Vein endothelial cell (primary cell): ENCODE results near the gene CRYGA. TPM values are rescaled to one million over a fixed set of nuclear protein-coding genes. Genes with fewer than 3 reads are reported as not detected.

Experiments
- total RNA-seq: library from RNA; depleted of rRNA; stranded (reverse); fragments of >200 nt; gene quantifications from 2 replicates; pipeline ENCODE4 v1.2.3, GENCODE V29; 2012

The CRYGA gene, protein sequence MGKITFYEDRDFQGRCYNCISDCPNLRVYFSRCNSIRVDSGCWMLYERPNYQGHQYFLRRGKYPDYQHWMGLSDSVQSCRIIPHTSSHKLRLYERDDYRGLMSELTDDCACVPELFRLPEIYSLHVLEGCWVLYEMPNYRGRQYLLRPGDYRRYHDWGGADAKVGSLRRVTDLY
- total RNA-seq: not detected in 2 replicates

GRCh38 chr2:208163489-208163888 lies at the start of gene CRYGA:
CRYGA (minus strand) TSS chr2:208163589; CDS start chr2:208163556, 33 bp downstream.

GRCh38 chr2:208189810-208190503 lies 26.6 kb upstream of the CRYGA start, which contains the start of gene C2orf80:
C2orf80 (minus strand) TSS chr2:208190030; CDS start chr2:208186986, 3,044 bp downstream.

GRCh38 chr2:208146006-208146405 lies 17.4 kb downstream of the CRYGA start, which contains the start of gene CRYGB:
CRYGB (minus strand) TSS chr2:208146158; CDS start chr2:208146120, 38 bp downstream.

DNA sequence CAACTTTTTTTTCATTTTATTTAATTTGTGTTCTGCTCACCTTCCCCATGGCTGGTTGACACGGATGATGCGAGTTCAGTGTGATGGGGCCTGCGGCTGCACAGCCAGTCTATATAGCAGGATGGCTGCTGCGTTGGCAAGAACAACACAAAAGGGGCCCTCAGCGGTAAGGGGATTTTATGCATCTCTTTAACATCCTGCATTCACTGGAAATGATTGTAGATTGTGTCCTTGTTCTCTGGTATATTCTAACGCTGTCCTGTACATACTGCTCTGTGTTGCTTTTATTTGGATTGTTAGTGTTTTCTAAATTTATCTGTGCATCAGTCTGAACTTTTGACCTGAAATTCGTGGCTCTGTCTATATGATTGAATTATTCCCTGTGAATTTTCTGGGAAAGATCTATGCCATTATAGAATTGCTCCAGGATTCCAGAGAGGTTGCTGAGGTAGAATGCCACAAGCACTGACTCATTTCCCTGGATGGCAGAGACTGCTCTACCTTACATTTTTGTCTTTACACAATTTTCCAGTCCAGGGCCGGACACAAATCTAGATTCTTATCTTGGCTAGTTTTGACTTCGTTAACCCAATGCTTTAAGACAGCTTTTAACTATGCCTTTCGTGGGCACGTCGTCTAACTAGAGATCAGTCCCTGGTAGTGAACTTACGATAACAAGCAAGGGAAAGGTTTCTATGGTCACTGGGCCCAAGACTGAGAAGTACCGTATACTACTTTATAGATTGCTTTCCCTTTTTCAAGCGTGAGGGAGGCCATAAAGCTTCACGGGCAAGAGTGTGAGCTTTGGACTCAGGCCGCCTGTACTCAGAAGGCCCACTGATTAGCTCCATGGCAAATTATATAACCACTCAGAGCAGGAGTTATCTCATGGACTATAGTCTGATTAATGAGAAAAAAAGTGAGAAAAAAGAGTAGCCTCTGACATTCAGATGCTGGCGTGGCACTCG lies 33.4 kb downstream of the CRYGA start, which contains the start of gene CRYGC:
Gene CRYGC (minus strand): TSS at position 85 of the 968 bp plus-strand sequence. CDS start 36 bp downstream, at position 49.

GRCh38 chr2:208124013-208124715 lies 39.2 kb downstream of the CRYGA start, which contains the start of gene CRYGD:
CRYGD (minus strand) TSS chr2:208124524; CDS start chr2:208124473, 51 bp downstream.

Other genes with a start within 250 kb of the CRYGA start
- gene PLEKHM3, start 138.1 kb downstream of the CRYGA start, total RNA-seq: 11.5 and 12.4 TPM in 2 replicates
- gene CRYGD, start 39.1 kb downstream of the CRYGA start, total RNA-seq: not detected in 2 replicates
- not detected in 2 replicates for gene CRYGC, start 33.8 kb downstream of the CRYGA start, total RNA-seq
- not detected in 2 replicates for gene CRYGB, start 17.4 kb downstream of the CRYGA start, total RNA-seq
- not detected in 2 replicates for gene C2orf80, start 26.4 kb upstream of the CRYGA start, total RNA-seq
- 54.9 and 112 TPM in 2 replicates for gene IDH1, start 91.5 kb upstream of the CRYGA start, total RNA-seq
- 33.3 and 39.1 TPM in 2 replicates for gene PIKFYVE, start 102.7 kb upstream of the CRYGA start, total RNA-seq
- not detected in 2 replicates for gene PTH2R, start 243.2 kb upstream of the CRYGA start, total RNA-seq